ENCODE results near the gene MAN2B1. TPM values are rescaled to one million over a fixed set of nuclear protein-coding genes. Genes with fewer than 3 reads are reported as not detected.

The MAN2B1 gene
- total and polyA plus RNA-seq, 9 donors, result 17.8 to 63.7 (median 35.0) TPM

GRCh38 chr19:12638611-12639182 lies 27.8 kb downstream of the MAN2B1 start:
- Histone ChIP-seq H3K27ac (no peak overlapping the region), H3K4me3 (no peak overlapping the region), H3K9me3 (no peaks in the 10 kb centered on the region), H3K27me3 (no peaks in the 10 kb centered on the region), H3K36me3 (no peaks in the 10 kb centered on the region), H3K4me1 (ENCODE audit: insufficient read depth) (peaks cover 5% of the 10 kb centered on the region)
- TF ChIP-seq EP300 (IDR thresholded peaks at IDR 0.05) (no peak), POLR2A (IDR thresholded peaks at IDR 0.05) (no peak)
- TF ChIP-seq, protein P1, sequence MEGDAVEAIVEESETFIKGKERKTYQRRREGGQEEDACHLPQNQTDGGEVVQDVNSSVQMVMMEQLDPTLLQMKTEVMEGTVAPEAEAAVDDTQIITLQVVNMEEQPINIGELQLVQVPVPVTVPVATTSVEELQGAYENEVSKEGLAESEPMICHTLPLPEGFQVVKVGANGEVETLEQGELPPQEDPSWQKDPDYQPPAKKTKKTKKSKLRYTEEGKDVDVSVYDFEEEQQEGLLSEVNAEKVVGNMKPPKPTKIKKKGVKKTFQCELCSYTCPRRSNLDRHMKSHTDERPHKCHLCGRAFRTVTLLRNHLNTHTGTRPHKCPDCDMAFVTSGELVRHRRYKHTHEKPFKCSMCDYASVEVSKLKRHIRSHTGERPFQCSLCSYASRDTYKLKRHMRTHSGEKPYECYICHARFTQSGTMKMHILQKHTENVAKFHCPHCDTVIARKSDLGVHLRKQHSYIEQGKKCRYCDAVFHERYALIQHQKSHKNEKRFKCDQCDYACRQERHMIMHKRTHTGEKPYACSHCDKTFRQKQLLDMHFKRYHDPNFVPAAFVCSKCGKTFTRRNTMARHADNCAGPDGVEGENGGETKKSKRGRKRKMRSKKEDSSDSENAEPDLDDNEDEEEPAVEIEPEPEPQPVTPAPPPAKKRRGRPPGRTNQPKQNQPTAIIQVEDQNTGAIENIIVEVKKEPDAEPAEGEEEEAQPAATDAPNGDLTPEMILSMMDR (IDR thresholded peaks at IDR 0.05), result no peak
- WGBS, 3 donors, result 91 to 96% (median 93%) methylated on average over 22 of the region's 22 CpGs
- intact Hi-C loops (cut with DNase I), result no loop called here
- DNase-seq, result no peak

- WGBS, 3 donors, result 76 to 87% (median 76%) methylated on average over 13 of the region's 13 CpGs
- Histone ChIP-seq H3K27ac (no peak overlapping the region), H3K36me3 (no peaks in the 10 kb centered on the region), H3K4me1 (ENCODE audit: insufficient read depth) (peaks cover 5% of the 10 kb centered on the region), H3K27me3 (no peaks in the 10 kb centered on the region), H3K4me3 (no peak overlapping the region), H3K9me3 (no peaks in the 10 kb centered on the region)
- no peak for TF ChIP-seq POLR2A (IDR thresholded peaks at IDR 0.05)
- TF ChIP-seq, protein P1 (IDR thresholded peaks at IDR 0.05), result no peak
- no peak for TF ChIP-seq EP300 (IDR thresholded peaks at IDR 0.05)
- no peak for DNase-seq
- intact Hi-C loops (cut with DNase I), result no loop called here
These were observed 29.9 kb downstream of the MAN2B1 start for GRCh38 chr19:12636631-12637030.

GRCh38 chr19:12629215-12629614 lies 37.3 kb downstream of the MAN2B1 start:
- peaks cover 0 to 11% of the 10 kb centered on the region in 2 donors for H3K9me3 ChIP-seq
- no peak overlapping the region for H3K27ac ChIP-seq
- TF ChIP-seq, protein P1 (IDR thresholded peaks at IDR 0.05), result no peak
- no peak for TF ChIP-seq EP300 (IDR thresholded peaks at IDR 0.05)
- no peak for TF ChIP-seq POLR2A (IDR thresholded peaks at IDR 0.05)
- H3K36me3 ChIP-seq, result no peaks in the 10 kb centered on the region
- H3K27me3 ChIP-seq, result no peaks in the 10 kb centered on the region
- whole genome bisulfite sequencing, 3 donors, result 94 to 96% (median 95%) methylated on average over 7 of the region's 7 CpGs
- H3K4me3 ChIP-seq, result no peak overlapping the region
- intact Hi-C loops (cut with DNase I), result no loop called here
- H3K4me1 ChIP-seq (ENCODE audit: insufficient read depth), result no peaks in the 10 kb centered on the region
- no peak for DNase-seq

DNA sequence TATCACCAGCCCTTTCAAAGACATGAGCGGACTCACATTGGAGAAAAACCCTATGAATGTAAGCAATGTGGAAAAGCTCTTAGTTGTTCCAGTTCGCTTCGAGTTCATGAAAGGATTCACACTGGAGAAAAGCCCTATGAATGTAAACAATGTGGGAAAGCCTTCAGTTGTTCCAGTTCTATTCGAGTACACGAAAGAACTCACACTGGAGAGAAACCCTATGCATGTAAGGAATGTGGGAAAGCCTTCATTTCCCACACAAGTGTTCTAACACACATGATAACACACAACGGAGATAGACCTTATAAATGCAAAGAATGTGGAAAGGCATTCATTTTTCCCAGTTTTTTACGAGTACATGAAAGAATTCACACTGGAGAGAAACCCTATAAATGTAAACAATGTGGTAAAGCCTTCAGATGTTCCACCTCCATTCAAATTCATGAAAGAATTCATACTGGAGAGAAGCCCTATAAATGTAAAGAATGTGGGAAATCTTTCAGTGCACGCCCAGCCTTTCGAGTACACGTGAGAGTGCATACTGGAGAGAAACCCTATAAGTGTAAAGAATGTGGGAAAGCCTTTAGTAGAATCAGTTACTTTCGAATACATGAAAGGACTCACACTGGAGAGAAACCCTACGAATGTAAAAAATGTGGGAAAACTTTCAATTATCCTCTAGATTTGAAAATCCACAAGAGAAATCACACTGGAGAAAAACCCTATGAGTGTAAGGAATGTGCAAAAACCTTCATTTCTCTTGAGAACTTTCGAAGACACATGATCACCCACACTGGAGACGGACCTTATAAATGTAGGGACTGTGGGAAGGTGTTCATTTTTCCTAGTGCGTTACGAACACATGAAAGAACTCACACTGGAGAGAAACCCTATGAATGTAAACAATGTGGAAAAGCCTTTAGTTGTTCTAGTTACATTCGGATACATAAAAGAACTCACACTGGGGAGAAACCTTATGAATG lies 38.2 kb downstream of the MAN2B1 start:
- Histone ChIP-seq H3K27me3 (no peaks in the 10 kb centered on the region), H3K27ac (no peak overlapping the region), H3K4me3 (no peak overlapping the region), H3K36me3 (no peaks in the 10 kb centered on the region), H3K9me3 (peaks cover 0 to 11% of the 10 kb centered on the region in 2 donors), H3K4me1 (ENCODE audit: insufficient read depth) (no peaks in the 10 kb centered on the region)
- DNase-seq, result no peak
- TF ChIP-seq POLR2A (IDR thresholded peaks at IDR 0.05) (no peak), EP300 (IDR thresholded peaks at IDR 0.05) (no peak)
- TF ChIP-seq, protein P1 (IDR thresholded peaks at IDR 0.05), result no peak
- intact Hi-C loops (cut with DNase I), result no loop called here
- 92 to 94% (median 93%) methylated on average over 17 of the region's 17 CpGs for WGBS, 3 donors
